ENCODE results near the gene MSH5. TPM values are rescaled to one million over a fixed set of nuclear protein-coding genes. Genes with fewer than 3 reads are reported as not detected.

Gene MSH5
- total RNA-seq, 1 experiment from 2014 or later = 22.4 TPM

DNA sequence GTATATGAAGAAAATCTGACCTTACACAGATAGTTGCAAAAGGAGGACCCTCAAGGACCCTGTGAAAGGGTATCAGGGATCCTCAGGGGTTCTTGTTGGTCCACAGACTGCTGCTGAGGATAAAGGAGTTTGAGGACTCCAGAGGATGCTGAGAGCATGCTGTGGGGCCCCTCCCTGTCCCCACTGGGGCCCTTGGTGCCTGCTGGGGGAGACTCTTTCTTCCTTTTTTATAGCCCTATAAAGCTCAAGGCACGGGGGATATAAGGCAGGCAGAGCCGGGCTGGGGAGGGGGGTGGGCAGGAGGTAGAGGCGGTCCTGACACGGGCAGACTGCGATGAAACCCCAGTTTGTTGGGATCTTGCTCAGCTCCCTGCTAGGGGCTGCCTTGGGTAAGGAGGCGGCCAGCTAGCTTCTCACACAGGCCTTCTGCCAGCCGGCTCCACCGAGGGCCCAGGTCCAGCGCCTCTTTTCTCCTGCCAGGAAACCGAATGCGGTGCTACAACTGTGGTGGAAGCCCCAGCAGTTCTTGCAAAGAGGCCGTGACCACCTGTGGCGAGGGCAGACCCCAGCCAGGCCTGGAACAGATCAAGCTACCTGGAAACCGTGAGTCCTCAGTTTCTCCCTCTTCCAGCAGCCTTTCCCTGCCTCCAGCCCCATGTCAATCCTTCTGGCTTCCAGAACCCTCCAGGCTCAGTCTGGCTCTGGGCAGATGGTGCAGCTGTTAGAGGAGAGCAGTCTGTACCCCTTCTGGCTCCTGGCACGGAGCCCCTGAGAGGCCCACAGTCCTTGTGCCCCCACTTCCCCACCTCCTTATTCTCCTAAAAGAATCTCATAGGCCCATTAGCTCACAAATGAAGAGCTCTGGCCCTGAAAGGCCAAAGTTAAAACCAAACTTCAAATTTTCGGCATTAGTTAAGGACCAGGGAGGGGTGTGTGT is 24.5 kb upstream of the MSH5 start, which contains the start of gene LY6G6D:
TSS of gene LY6G6D (plus strand) at position 327 of the 937 bp plus-strand sequence. CDS start at position 335, 8 bp downstream.
- Histone ChIP-seq H4K91ac (ENCODE audit: insufficient read length, low read depth, low read length) (no peak within 1 kb of the TSS), H2AK5ac (ENCODE audit: insufficient read length, low read length) (no peak within 1 kb of the TSS), H2BK15ac (ENCODE audit: low read depth, low read length) (no peak within 1 kb of the TSS), H3K27me3 (ENCODE audit: insufficient read depth, low read length) (no peaks in the 10 kb centered on the region), H3K4me1 (ENCODE audit: insufficient read depth, low read length) (peaks cover 10% of the 10 kb centered on the region; the same call in 1 of the 2 replicates), H3K4ac (ENCODE audit: low read depth, low read length) (no peak within 1 kb of the TSS), H3K79me1 (ENCODE audit: insufficient read depth, low read depth, low read length, poor library complexity, severe bottlenecking) (no peaks in the 10 kb centered on the region), H4K8ac (replicated peaks; ENCODE audit: insufficient read length, low read depth, low read length) (no peak within 1 kb of the TSS), H3K9me3 (ENCODE audit: control insufficient read depth, low read depth, low read length) (no peaks in the 10 kb centered on the region), H3K14ac (ENCODE audit: insufficient read depth, low read length) (no peak within 1 kb of the TSS), H3K23ac (ENCODE audit: insufficient read length, low read depth, low read length) (no peak within 1 kb of the TSS), H2BK20ac (ENCODE audit: low read depth, low read length, poor library complexity, severe bottlenecking) (no peak within 1 kb of the TSS), H3K79me2 (ENCODE audit: insufficient read depth, low read length) (no peaks in the 10 kb centered on the region), H2BK120ac (ENCODE audit: low read depth, low read length, poor library complexity, severe bottlenecking) (no peak within 1 kb of the TSS), H3K4me2 (ENCODE audit: insufficient read depth, insufficient read length, low read length) (no peak within 1 kb of the TSS), H3K18ac (ENCODE audit: insufficient read length, low read depth, low read length) (no peak within 1 kb of the TSS), H2BK12ac (ENCODE audit: insufficient read length, low read depth, low read length) (no peak within 1 kb of the TSS), H3K23me2 (ENCODE audit: insufficient read length, low read depth, low read length, poor library complexity, severe bottlenecking) (no peaks in the 10 kb centered on the region), H3T11ph (ENCODE audit: low read length) (no peak within 1 kb of the TSS), H3K27ac (ENCODE audit: insufficient read length, low read depth, low read length) (no peak within 1 kb of the TSS), H2AFZ (ENCODE audit: low read length) (no peak within 1 kb of the TSS), H4K20me1 (ENCODE audit: control insufficient read depth, insufficient read depth, insufficient read length) (no peaks in the 10 kb centered on the region), H3K9ac (ENCODE audit: extremely low read depth, insufficient read length, low read length) (no peak within 1 kb of the TSS), H3K56ac (ENCODE audit: insufficient read length, low read depth, low read length) (no peak within 1 kb of the TSS), H2BK5ac (ENCODE audit: insufficient read length, low read length) (no peak within 1 kb of the TSS), H4K5ac (ENCODE audit: insufficient read length, low read depth, low read length) (no peak within 1 kb of the TSS)
- DNase-seq = peak; percentile 44
- Mint-ChIP-seq H3K9me3 (no peaks in the 10 kb centered on the region), H3K4me1 (peaks cover 50 to 63% of the 10 kb centered on the region in 2 experiments), H3K27me3 (ENCODE audit: low read depth) (peaks cover 8% of the 10 kb centered on the region), H3K27ac (peak within 1 kb of the TSS; percentile 81 to 95 (median 81)), H3K36me3 (ENCODE audit: insufficient read depth in 1 of 3, low read depth in 3 of 3) (no peaks in the 10 kb centered on the region), H3K4me3 (peak within 1 kb of the TSS in 1 of 2 experiments; percentile 60; a peak in 3 of 5 replicates)
- TF ChIP-seq, protein P1, sequence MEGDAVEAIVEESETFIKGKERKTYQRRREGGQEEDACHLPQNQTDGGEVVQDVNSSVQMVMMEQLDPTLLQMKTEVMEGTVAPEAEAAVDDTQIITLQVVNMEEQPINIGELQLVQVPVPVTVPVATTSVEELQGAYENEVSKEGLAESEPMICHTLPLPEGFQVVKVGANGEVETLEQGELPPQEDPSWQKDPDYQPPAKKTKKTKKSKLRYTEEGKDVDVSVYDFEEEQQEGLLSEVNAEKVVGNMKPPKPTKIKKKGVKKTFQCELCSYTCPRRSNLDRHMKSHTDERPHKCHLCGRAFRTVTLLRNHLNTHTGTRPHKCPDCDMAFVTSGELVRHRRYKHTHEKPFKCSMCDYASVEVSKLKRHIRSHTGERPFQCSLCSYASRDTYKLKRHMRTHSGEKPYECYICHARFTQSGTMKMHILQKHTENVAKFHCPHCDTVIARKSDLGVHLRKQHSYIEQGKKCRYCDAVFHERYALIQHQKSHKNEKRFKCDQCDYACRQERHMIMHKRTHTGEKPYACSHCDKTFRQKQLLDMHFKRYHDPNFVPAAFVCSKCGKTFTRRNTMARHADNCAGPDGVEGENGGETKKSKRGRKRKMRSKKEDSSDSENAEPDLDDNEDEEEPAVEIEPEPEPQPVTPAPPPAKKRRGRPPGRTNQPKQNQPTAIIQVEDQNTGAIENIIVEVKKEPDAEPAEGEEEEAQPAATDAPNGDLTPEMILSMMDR (conservative IDR thresholded peaks at IDR 0.05) = no peak
- no CpG with 5 or more reads among the region's 16 CpGs for WGBS (ENCODE audit: extremely low coverage, insufficient read length, low lambda C conversion rate)
